Measurements from ENCODE around the gene ZNF319. TPM values are rescaled to one million over a fixed set of nuclear protein-coding genes. Genes with fewer than 3 reads are reported as not detected.

Gene ZNF319
- total RNA-seq, 1 experiment from 2014 or later = 1.7 TPM

- peak; percentile 23 for DNase-seq (ENCODE audit: low read depth, low spot score)
- in situ Hi-C loops (cut with HindIII; ENCODE audit: low pct_unique_long_range_greater_than_20kb, low sequenced_read_pairs) = no loop called here
Measured at GRCh38 chr16:58026139-58026704, 25.8 kb upstream of the ZNF319 start.

- in situ Hi-C loops (cut with HindIII; ENCODE audit: low pct_unique_long_range_greater_than_20kb, low sequenced_read_pairs) = no loop called here
- peak; percentile 55 for DNase-seq (ENCODE audit: low read depth, low spot score)
Measured at GRCh38 chr16:58025351-58026138, 25.1 kb upstream of the ZNF319 start, which contains the start of gene MMP15. Gene MMP15 (plus strand): TSS chr16:58025754. CDS start chr16:58026351, 597 bp downstream.

- in situ Hi-C loops (cut with HindIII; ENCODE audit: low pct_unique_long_range_greater_than_20kb, low sequenced_read_pairs) = no loop called here
- DNase-seq (ENCODE audit: low read depth, low spot score) = no peak
Measured at GRCh38 chr16:58024486-58025350, 24.2 kb upstream of the ZNF319 start.

- in situ Hi-C loops (cut with HindIII; ENCODE audit: low pct_unique_long_range_greater_than_20kb, low sequenced_read_pairs) = no loop called here
- DNase-seq (ENCODE audit: low read depth, low spot score) = no peak
Measured at GRCh38 chr16:58022601-58023371, 22.3 kb upstream of the ZNF319 start.

GRCh38 chr16:58021661-58022551, 21.4 kb upstream of the ZNF319 start:
- in situ Hi-C loops (cut with HindIII; ENCODE audit: low pct_unique_long_range_greater_than_20kb, low sequenced_read_pairs) = no loop called here
- DNase-seq (ENCODE audit: low read depth, low spot score) = peak; percentile 38

GRCh38 chr16:58020628-58021521, 20.4 kb upstream of the ZNF319 start:
- in situ Hi-C loops (cut with HindIII; ENCODE audit: low pct_unique_long_range_greater_than_20kb, low sequenced_read_pairs) = no loop called here

GRCh38 chr16:58019866-58020538, 19.5 kb upstream of the ZNF319 start:
- DNase-seq (ENCODE audit: low read depth, low spot score) = no peak
- in situ Hi-C loops (cut with HindIII; ENCODE audit: low pct_unique_long_range_greater_than_20kb, low sequenced_read_pairs) = no loop called here

More at GRCh38 chr16:58020628-58021521, 20.4 kb upstream of the ZNF319 start:
- peak; percentile 63 for DNase-seq (ENCODE audit: low read depth, low spot score)

- in situ Hi-C loops (cut with HindIII; ENCODE audit: low pct_unique_long_range_greater_than_20kb, low sequenced_read_pairs) = no loop called here
- peak; percentile 25 for DNase-seq (ENCODE audit: low read depth, low spot score)
Measured at GRCh38 chr16:58018803-58019202, 18.3 kb upstream of the ZNF319 start.

- in situ Hi-C loops (cut with HindIII; ENCODE audit: low pct_unique_long_range_greater_than_20kb, low sequenced_read_pairs) = no loop called here
Measured at GRCh38 chr16:58016840-58017446, 16.5 kb upstream of the ZNF319 start.

GRCh38 chr16:58013201-58013956, 12.9 kb upstream of the ZNF319 start:
- no peak for DNase-seq (ENCODE audit: low read depth, low spot score)
- in situ Hi-C loops (cut with HindIII; ENCODE audit: low pct_unique_long_range_greater_than_20kb, low sequenced_read_pairs) = no loop called here

More at GRCh38 chr16:58016840-58017446, 16.5 kb upstream of the ZNF319 start:
- DNase-seq (ENCODE audit: low read depth, low spot score) = no peak

- no peak for DNase-seq (ENCODE audit: low read depth, low spot score)
Measured at GRCh38 chr16:58012481-58012880, 12.0 kb upstream of the ZNF319 start.

GRCh38 chr16:58011652-58012051, 11.2 kb upstream of the ZNF319 start:
- in situ Hi-C loops (cut with HindIII; ENCODE audit: low pct_unique_long_range_greater_than_20kb, low sequenced_read_pairs) = no loop called here
- DNase-seq (ENCODE audit: low read depth, low spot score) = no peak

More at GRCh38 chr16:58012481-58012880, 12.0 kb upstream of the ZNF319 start:
- in situ Hi-C loops (cut with HindIII; ENCODE audit: low pct_unique_long_range_greater_than_20kb, low sequenced_read_pairs) = no loop called here

- DNase-seq (ENCODE audit: low read depth, low spot score) = no peak
- in situ Hi-C loops (cut with HindIII; ENCODE audit: low pct_unique_long_range_greater_than_20kb, low sequenced_read_pairs) = no loop called here
Measured at GRCh38 chr16:58010886-58011285, 10.4 kb upstream of the ZNF319 start.

- no peak for DNase-seq (ENCODE audit: low read depth, low spot score)
- in situ Hi-C loops (cut with HindIII; ENCODE audit: low pct_unique_long_range_greater_than_20kb, low sequenced_read_pairs) = no loop called here
Measured at GRCh38 chr16:58009856-58010416, 9.5 kb upstream of the ZNF319 start.

Data from SK-MEL-5 (cell line).